ENCODE measurements around the gene GANC. TPM values are rescaled to one million over a fixed set of nuclear protein-coding genes. Genes with fewer than 3 reads are reported as not detected.

GANC gene
- total RNA-seq, 1 experiment from 2014 or later = 12.6 TPM

DNA sequence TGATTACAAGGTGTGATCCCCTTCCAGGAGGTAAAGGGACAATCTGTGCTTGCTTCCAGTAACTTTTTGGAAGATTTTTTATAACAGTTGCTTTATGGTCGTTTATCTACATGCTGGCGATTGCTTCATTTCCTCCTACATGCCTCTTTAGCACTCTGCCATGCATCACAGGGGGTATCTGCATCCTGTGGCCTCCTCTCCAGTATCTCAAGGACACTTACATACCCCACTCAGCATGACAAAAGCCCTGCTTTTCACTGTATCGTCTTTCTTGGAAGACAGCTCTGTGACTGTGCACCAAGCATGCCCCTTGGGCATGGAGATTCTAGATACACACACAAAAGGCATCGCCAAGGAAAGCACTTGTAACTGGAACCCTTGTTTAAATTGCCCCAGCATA, 111.6 kb downstream of the GANC start:
- intact Hi-C loops (cut with micrococcal nuclease; ENCODE audit: unreplicated experiment) = loop anchor here (10.0 kb wide), 1 partner anchor 160 kb away; no protein-coding TSS in a partner anchor
- TF ChIP-seq, protein P1, sequence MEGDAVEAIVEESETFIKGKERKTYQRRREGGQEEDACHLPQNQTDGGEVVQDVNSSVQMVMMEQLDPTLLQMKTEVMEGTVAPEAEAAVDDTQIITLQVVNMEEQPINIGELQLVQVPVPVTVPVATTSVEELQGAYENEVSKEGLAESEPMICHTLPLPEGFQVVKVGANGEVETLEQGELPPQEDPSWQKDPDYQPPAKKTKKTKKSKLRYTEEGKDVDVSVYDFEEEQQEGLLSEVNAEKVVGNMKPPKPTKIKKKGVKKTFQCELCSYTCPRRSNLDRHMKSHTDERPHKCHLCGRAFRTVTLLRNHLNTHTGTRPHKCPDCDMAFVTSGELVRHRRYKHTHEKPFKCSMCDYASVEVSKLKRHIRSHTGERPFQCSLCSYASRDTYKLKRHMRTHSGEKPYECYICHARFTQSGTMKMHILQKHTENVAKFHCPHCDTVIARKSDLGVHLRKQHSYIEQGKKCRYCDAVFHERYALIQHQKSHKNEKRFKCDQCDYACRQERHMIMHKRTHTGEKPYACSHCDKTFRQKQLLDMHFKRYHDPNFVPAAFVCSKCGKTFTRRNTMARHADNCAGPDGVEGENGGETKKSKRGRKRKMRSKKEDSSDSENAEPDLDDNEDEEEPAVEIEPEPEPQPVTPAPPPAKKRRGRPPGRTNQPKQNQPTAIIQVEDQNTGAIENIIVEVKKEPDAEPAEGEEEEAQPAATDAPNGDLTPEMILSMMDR (IDR thresholded peaks at IDR 0.05; ENCODE audit: insufficient read depth in 1 of 2, low read depth in 1 of 2, low read length in 1 of 2, severe bottlenecking in 1 of 2, unreplicated experiment in 1 of 2) = no peak

DNA sequence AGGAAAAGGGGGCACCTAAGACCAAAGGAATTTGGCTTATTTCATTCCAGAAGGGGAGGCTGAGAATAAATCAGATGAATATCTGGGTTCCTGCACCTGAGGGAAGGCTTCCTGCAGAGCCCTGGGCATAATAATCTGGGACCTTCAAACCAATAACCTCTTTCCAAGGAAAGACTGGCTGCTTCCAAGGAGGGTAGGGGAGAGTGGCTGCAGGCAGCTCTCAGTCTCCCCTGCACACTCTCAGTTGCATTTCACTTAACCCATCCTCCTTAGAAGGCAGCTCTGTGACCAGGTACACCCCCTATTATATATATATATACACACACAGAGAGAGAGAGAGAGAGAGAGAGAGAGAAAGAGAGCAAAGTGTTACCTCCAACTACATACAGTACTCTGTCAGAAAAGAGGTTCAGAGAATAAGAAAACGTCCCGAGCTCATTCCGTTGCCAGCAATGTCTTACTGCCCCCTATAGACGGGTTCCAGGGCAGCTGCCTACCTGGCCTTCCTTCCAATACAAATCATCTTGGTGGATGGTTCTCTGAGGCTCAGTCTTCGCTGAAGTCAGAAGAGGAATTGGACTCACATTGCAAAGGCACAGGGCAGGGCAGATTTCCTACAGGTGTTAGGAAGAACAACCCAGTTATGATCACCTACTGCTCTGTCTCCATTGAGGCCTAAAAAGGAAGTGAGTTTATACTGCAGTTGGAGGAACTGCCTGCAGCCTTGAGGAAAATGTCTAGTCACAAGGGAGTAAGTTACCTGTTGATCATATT, 112.4 kb downstream of the GANC start:
- Histone ChIP-seq H3K4me3 (ENCODE audit: low read depth, low read length) (no peak overlapping the region), H3K36me3 (ENCODE audit: control insufficient read depth, insufficient read depth, low read length) (no peaks in the 10 kb centered on the region), H3K27me3 (replicated peaks; ENCODE audit: control insufficient read depth, insufficient read depth, low read length) (no peaks in the 10 kb centered on the region), H3K4me1 (peaks cover 4% of the 10 kb centered on the region; the same call in 1 of the 2 replicates), H3K9me3 (no peaks in the 10 kb centered on the region)
- POLR2A ChIA-PET = interaction anchor here (0.5 to 0.6 kb wide), 2 partner anchors 112 to 149 kb away, joined by 3 read pairs; no protein-coding TSS in a partner anchor
- Mint-ChIP-seq H3K27ac (ENCODE audit: unreplicated experiment) (no peak overlapping the region), H3K9me3 (ENCODE audit: unreplicated experiment) (no peaks in the 10 kb centered on the region), H3K27me3 (ENCODE audit: insufficient read depth, unreplicated experiment) (no peaks in the 10 kb centered on the region), H3K4me1 (ENCODE audit: low read depth, unreplicated experiment) (peaks cover 7% of the 10 kb centered on the region), H3K4me3 (ENCODE audit: unreplicated experiment) (no peak overlapping the region), H3K36me3 (ENCODE audit: insufficient read depth, unreplicated experiment) (no peaks in the 10 kb centered on the region)
- DNase-seq = peak; percentile 59 to 72
- CTCF ChIA-PET = interaction anchor here (0.5 to 1.2 kb wide), 11 partner anchors 14 to 329 kb away, joined by 3 to 7 read pairs (median 3); partner anchors contain the start of gene VPS39
- TF ChIP-seq, protein P1 (IDR thresholded peaks at IDR 0.05; ENCODE audit: insufficient read depth in 1 of 2, low read depth in 1 of 2, low read length in 1 of 2, severe bottlenecking in 1 of 2, unreplicated experiment in 1 of 2) = peak; percentile 60 to 76
- intact Hi-C loops (cut with micrococcal nuclease; ENCODE audit: unreplicated experiment) = loop anchor here (5.0 to 10.0 kb wide), 2 partner anchors 161 to 318 kb away; no protein-coding TSS in a partner anchor
- no TSS peak for BruUV-seq (replicated peaks)

More for the DNA sequence above, 111.6 kb downstream of the GANC start:
- Histone ChIP-seq H3K9me3 (no peaks in the 10 kb centered on the region), H3K4me1 (peaks cover 4% of the 10 kb centered on the region; the same call in 1 of the 2 replicates), H3K4me3 (ENCODE audit: low read depth, low read length) (no peak overlapping the region), H3K36me3 (ENCODE audit: control insufficient read depth, insufficient read depth, low read length) (no peaks in the 10 kb centered on the region), H3K27me3 (replicated peaks; ENCODE audit: control insufficient read depth, insufficient read depth, low read length) (no peaks in the 10 kb centered on the region)
- H3K27me3 Mint-ChIP-seq (ENCODE audit: insufficient read depth, unreplicated experiment) = no peaks in the 10 kb centered on the region
- no peak overlapping the region for H3K4me3 Mint-ChIP-seq (ENCODE audit: unreplicated experiment)
- no TSS peak for BruUV-seq (replicated peaks)
- no peak overlapping the region for H3K27ac Mint-ChIP-seq (ENCODE audit: unreplicated experiment)
- no peaks in the 10 kb centered on the region for H3K36me3 Mint-ChIP-seq (ENCODE audit: insufficient read depth, unreplicated experiment)
- POLR2A ChIA-PET = interaction anchor here (0.6 kb wide), 1 partner anchor 148 kb away, joined by 3 read pairs; no protein-coding TSS in a partner anchor
- CTCF ChIA-PET = interaction anchor here (0.5 to 1.2 kb wide), 6 partner anchors 20 to 329 kb away, joined by 3 to 7 read pairs (median 4); no protein-coding TSS in a partner anchor
- DNase-seq = no peak
- no peaks in the 10 kb centered on the region for H3K9me3 Mint-ChIP-seq (ENCODE audit: unreplicated experiment)
- H3K4me1 Mint-ChIP-seq (ENCODE audit: low read depth, unreplicated experiment) = peaks cover 2% of the 10 kb centered on the region

DNA sequence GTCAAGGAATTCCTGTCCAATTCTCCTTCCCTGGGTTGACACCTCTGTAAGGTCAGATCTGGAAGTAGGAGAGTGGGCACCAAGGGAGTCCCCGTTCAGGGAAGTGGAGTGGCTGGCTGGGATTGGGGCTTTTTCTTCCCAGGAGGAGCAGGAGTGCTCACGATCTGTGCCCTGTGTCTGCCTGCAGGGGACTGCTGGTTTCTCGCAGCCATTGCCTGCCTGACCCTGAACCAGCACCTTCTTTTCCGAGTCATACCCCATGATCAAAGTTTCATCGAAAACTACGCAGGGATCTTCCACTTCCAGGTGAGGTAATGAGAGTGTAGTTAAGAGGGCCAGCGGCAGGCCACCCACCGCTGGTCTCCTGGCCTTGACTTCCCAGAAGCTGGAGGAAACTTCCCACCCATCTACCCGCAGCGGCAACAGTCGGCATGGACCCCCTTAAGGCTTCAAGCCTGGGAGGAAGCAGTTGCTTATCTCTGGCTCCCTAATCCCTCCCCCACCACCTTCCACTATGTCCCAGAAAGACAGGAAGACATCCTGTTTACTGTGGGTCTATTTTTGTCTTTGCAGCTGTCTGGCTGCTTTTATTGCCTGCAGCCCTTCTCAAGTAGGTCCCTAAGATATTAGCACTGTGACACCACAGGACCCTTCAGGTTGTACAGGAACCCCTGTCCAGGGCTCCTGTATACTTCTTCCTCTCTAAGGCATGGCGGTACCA, 113.1 kb downstream of the GANC start:
- no peaks in the 10 kb centered on the region for H3K9me3 ChIP-seq
- H3K27me3 ChIP-seq (replicated peaks; ENCODE audit: control insufficient read depth, insufficient read depth, low read length) = no peaks in the 10 kb centered on the region
- peaks cover 5% of the 10 kb centered on the region for H3K4me1 ChIP-seq
- Mint-ChIP-seq H3K4me3 (ENCODE audit: unreplicated experiment) (no peak overlapping the region), H3K4me1 (ENCODE audit: low read depth, unreplicated experiment) (peaks cover 7% of the 10 kb centered on the region), H3K27me3 (ENCODE audit: insufficient read depth, unreplicated experiment) (no peaks in the 10 kb centered on the region), H3K9me3 (ENCODE audit: unreplicated experiment) (no peaks in the 10 kb centered on the region), H3K27ac (ENCODE audit: unreplicated experiment) (no peak overlapping the region), H3K36me3 (ENCODE audit: insufficient read depth, unreplicated experiment) (no peaks in the 10 kb centered on the region)
- ChIA-PET POLR2A (no interaction called here), CTCF (interaction anchor here (0.6 to 1.2 kb wide), 5 partner anchors 13 to 302 kb away, joined by 3 to 6 read pairs (median 3); no protein-coding TSS in a partner anchor)
- TF ChIP-seq, protein P1 (IDR thresholded peaks at IDR 0.05; ENCODE audit: insufficient read depth in 1 of 2, low read depth in 1 of 2, low read length in 1 of 2, severe bottlenecking in 1 of 2, unreplicated experiment in 1 of 2) = no peak
- intact Hi-C loops (cut with micrococcal nuclease; ENCODE audit: unreplicated experiment) = loop anchor here (5.0 to 10.0 kb wide), 2 partner anchors 161 to 319 kb away; no protein-coding TSS in a partner anchor
- BruUV-seq (replicated peaks) = no TSS peak
- H3K4me3 ChIP-seq (ENCODE audit: low read depth, low read length) = no peak overlapping the region
- H3K36me3 ChIP-seq (ENCODE audit: control insufficient read depth, insufficient read depth, low read length) = no peaks in the 10 kb centered on the region
- no peak for DNase-seq
